GM19397 (cell line): ENCODE measurements around the gene ATP6V1B1.

ENCODE experiments used
- ATAC-seq: cut with Tn5 transposase; IDR thresholded peaks from one replicate; pipeline ENCODE4 v1.9.1; 2021; ENCODE audit warnings: mild to moderate bottlenecking, moderate library complexity; ENCODE audit not compliant: unreplicated experiment

Gene ATP6V1B1

DNA sequence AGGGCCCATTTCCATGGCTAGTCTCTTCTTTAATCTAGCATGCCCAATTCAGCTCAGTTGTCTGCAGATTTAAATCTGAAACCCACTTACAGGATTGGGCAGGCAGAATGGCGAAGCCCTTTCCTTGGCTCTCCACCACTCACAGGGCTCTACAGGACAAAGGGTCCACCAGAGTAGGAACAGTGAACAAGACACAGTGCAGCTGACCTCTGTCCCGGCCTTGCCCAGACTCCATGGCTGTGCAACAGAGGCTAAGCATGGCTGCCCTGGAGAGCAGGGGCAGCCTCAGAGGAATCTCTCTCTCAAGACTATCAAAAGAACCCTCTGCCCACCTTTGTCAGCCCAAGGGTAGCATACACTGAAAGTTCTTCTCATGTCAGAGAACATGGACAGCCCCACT lies 9.7 kb upstream of the ATP6V1B1 start:
- no peak for ATAC-seq

GRCh38 chr2:70927138-70927537 lies 8.6 kb upstream of the ATP6V1B1 start:
- ATAC-seq: no peak

DNA sequence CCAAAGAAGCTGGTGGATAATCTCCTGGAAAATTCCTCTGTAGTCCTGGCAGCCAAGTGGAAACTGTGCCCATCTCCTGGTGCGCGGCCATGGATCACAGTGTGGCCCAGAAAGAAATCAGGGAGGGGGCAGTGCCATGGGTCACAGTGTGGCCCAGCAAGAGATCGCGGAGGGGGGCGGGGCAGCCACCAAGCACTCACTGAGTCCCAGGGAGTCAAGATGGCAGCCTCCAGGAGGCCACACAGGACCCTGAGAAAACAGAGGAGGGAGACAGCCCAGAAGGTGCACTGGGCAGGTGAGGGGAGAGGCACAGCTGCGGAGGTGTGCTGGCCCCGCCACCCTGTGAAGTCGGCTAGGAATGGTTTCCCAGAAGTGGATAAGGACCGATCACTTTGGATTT lies 8.1 kb upstream of the ATP6V1B1 start:
- ATAC-seq: no peak

- ATAC-seq: no peak
These were observed 7.3 kb upstream of the ATP6V1B1 start for GRCh38 chr2:70928366-70928765.

DNA sequence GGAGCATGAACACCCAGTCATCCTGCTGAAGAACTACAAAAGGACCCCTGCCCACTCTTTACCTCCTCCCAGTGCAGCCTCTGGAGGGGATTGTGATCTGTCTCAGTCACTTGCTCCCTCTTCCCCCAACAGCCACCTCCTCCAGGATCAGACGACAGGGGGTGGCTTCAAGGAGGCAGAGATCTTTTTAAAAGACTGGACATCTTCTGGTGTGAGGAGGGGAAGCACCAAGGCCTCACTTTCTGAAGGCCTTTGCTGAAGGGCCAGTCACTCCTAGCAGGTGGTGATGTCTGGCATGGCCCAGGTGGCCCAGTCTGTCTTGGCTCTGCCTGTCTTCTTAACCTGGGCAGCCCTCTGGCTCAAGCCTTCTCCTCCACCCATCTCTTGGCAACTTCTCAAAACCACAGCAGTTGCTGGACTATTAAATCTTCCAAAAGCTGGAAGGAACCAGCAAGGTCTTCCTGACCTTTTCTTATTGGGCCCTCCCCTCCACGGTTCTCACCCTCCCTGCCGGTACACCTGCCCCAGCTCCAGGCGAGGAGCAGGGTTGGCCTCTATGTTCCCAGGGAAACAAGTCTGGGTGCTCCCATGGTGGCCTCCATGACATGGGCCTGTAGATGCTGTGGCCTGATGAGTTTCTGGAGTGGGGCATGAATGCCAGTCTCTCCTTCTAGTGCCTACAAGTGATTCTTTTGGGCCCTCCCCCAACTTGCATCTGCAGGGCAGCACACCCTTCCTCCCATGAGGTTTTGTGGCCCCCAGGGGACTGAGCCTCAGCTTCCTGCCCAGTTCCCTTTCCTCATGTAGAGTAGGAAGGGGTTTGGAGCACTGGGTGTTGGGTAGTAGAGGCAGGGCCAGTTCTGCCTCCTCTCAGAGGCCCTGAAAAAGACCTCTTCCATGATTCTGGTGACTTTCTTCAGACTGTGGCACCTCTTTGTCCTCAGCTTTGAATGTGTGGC lies 5.0 kb upstream of the ATP6V1B1 start:
- ATAC-seq: no peak

DNA sequence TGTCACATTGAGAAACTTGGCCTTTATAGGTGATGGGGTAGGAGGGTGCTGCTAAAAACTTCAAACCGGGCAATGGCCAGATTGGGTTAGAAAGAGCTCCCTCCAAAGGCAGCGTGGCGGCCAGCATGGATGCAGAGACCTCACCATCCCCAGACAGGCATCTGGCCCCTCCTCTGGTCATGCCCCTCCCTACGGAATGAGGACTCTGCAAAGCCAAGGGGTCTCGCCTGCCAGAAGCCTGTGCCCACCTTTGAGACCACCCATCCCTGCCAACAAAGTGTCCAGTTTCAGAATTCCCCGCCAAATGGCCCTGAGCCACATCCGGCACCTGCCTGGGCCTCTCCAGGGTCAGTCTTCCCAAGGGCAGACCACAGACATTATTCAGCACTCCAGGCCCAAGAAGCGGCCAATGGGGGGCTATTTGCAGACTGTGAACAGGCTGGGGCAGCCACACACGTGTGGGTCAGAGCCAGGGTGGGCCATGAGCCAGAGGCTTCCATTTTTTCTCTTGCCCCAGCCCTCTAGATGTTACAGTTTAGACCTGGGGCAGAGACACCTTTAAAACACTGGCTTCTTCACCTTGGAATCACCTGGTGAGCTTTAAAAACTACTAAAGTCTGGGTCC lies 4.2 kb upstream of the ATP6V1B1 start:
- no peak for ATAC-seq

GRCh38 chr2:70932631-70933230 lies 3.0 kb upstream of the ATP6V1B1 start:
- no peak for ATAC-seq

DNA sequence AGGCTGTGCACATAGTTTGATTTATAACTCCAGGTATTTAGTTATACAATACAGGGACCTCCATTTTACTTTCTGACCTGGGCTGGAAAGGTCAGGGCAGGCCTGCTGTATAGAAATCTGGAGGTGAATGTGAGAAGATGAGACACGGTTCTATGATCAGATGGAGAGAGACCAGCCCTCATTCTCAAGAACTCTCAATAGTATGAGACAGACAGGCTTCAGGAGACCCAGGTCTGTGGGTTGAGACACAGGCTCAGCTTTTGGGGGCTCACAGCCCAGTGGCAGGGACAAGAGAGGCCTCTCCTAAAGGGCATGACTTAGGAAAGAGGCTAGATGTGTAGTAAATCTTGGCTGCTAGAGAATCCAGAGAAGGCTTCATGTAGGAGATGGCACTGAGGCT lies 719 bp upstream of the ATP6V1B1 start:
- no peak for ATAC-seq

DNA sequence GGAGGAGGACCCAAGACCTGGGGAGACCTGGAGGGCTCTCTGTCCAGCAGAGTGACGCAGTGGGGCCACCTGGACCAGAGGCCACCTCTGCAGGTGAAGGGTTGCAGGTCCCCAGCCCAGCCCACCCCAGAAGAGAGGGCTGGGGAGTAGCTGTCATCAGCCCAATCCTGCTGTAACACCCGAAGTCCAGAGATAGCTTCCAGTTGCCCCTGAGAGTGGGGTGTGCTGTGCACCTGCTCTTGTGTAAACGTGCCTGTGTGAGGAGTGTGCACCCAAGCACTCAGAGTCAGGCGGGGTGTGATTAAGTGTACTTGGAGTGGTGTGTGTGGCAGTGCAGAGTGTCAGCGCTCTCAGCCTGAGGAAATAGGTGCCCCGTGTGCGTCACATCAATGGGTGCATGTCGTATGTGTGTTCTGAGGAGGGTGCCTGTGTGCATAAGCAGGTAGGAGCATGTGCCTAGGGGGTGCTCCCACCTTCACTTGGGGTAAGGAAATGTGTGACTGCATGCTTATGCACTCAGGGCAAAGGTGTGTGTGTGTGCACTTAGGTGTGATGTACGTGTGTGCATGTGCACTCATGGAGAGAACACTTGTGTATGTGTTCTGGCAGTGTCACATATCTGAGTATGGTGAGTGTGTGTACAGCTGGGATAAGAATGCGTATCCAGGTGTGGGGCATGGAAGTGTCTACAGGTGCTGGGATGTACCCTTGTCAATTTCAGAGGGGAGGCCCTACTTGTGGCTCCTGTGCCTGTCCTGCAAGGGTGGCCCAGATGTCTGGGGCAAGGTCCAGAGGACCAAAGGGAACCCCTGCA lies 672 bp downstream of the ATP6V1B1 start:
- no peak for ATAC-seq

GRCh38 chr2:70936979-70937811 lies 1.5 kb downstream of the ATP6V1B1 start:
- ATAC-seq: no peak

GRCh38 chr2:70937866-70938585 lies 2.3 kb downstream of the ATP6V1B1 start:
- ATAC-seq: no peak

GRCh38 chr2:70938586-70938950 lies 2.9 kb downstream of the ATP6V1B1 start:
- no peak for ATAC-seq

DNA sequence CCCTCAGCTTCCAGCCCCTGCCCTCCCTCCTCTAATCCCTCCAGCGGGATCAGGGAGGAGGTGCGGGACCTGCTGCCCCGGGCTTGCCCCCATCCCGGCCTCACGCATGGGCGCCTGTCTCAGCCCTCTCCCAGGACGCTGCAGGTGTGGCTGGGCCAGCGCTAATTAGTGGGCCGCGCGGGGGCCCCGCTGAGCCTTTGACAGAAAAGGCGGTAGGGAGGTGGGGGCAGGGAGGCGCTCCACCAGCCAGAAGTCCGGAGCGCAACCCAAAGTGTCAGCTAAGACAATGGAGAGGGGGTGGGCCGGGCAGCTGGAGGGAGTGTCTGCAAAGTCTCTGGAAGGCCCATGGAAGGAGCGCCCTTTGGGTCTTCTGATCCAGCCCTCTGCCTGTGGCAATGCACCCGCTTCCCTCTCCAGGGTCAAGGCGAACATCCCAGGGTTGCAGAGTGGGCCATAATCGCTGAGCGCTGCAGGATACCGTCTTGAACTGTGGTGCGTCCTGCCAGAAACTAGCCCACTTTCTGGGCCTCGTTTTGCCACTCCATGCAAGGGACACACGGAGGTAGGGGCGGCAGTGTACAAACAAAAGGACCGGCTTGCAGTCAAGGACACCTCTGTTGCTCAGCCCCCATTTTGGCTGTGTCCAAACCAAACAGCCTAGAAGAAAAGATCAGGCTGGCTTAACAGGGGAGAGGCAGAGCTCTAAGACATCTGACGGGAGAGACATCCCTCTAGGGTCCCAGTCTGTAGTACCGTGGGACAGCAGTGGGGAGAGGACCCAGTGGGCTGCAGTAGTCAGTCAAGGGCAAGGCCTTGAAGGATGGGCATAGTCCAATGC lies 3.5 kb downstream of the ATP6V1B1 start:
- no peak for ATAC-seq

DNA sequence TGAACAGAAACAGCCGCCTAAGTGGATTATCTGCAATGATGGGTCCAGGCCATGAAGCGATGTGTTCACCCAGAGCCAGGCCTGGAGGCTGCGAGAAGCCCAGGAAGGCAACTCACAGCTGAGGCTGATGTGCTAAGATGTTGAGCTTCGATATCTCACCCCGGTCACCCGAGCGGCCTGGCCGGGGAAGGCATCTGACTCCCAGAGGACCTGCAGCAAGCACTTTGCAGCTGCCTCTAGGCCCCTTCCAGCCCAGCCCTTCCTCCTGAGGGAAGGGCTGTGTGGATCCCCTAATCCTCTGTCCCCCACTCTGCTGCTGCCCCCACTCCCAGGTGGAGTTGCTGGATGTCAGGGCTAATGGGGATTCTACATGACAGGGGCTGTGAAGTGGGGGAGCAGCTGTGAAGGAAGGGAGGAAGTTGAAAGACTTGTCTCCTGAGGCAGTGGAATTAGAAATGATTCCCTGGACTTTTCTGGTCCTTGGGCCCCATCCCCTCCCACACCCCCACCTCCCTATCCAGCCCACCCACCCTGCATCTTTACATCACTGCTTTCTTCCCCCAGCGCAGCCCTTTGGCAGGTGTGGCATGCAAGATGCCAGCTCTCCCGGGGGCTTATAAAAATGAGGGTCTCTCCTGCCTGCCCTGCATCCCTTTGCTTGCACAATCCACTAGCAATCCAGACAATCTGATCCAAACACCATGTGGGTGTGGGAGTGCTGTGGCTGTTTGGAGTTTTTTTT lies 4.3 kb downstream of the ATP6V1B1 start:
- no peak for ATAC-seq

DNA sequence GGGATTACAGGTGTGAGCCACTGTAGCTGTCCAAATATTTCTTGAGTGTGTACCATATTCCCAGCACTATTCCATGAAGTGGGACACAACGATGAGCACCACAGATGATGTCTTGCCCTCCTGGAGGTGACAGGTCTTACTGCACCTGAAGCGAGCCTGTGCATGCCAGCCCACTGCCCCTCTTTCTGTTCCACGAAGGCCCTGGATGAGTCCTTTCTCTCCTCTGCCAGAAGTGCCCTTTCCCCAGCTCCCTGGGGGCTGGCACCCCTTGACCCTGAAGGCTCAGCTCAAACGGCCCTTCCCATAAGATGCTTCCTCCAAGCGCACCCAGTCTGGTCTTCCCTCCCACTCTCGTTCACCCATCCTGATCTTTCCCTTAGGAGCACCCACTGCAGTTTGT lies 5.5 kb downstream of the ATP6V1B1 start:
- no peak for ATAC-seq

DNA sequence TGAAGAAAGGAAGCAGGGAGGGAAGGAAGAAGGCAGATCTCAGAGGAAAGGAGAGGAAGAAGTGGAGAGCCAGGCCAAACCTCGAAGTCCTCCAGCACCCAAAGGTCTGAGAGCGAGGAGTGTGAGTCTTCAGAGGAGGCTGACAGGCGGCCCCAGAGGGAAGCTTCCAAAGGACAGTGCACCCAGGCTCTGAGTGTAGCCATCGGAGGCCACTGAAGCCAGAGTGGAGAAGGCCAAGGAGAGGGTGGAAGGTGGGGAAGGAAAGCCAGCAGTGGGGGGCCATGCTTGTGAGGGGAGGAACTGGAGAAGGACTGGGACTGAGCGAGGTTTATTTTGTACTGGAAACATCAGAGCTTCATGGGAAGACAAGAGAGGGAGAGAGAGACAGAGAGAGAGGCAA lies 6.0 kb downstream of the ATP6V1B1 start:
- ATAC-seq: no peak

GRCh38 chr2:70942396-70943204 lies 6.9 kb downstream of the ATP6V1B1 start:
- ATAC-seq: no peak
